ENCODE measurements around the gene GMEB1.
"Not testable (repeated sequence)": the region's sequence is repeated elsewhere in the genome, so short reads cannot be mapped to it uniquely, and the experiment has no call there.

GMEB1 gene

DNA sequence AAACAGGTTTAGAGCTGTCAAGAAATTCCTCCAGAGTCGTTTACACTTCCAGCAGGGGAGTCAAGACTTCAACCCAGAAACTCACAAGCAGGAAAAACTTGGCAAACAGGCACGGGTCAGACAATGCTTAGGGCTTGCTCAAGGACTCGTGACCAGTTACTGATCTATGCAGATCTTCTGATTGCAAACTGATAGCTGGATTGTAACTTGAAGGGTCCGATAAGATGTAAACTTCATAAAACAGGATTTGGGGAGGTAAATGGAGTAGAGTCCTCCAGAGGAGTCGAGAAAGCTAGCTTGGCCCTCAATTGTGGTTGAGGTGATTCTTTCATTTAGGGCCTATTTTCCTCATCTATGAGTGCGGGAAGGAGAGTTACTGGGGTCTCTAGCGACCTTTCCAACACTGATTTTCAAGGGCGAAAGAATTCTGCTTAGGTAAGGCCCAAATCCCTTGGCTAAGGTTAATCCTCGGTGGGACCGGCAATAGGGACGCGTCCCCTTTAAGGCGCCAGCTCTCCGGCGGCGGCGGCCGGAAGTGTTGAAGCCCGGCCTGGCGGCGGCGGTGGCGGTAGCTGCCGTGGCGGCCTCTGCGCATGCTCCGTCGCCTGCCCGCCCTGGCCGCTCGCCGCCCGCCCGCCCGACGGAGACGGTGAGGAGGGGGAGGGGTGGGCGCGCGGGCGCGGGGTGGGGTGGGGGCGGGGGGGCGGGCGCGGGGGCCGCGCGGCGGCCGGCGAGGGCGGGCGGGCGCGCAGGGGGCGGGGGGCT lies at the start of gene GMEB1:
Gene GMEB1, plus strand, starts transcription at position 594 of the 765 bp plus-strand sequence. CDS start 14,829 bp downstream, outside the sequence.
- peak within 1 kb of the TSS; percentile 96 for H2AFZ ChIP-seq (ENCODE audit: low read length, unreplicated experiment)
- H3K4me3 ChIP-seq (ENCODE audit: low read depth, low read length): peak within 1 kb of the TSS; percentile 86
- no peaks in the 10 kb centered on the region for H3K36me3 ChIP-seq (ENCODE audit: insufficient read depth, low read length)
- H3K79me2 ChIP-seq (ENCODE audit: control insufficient read depth, insufficient read depth, low read length, unreplicated experiment): peaks cover 11% of the 10 kb centered on the region
- H3K27ac ChIP-seq (ENCODE audit: low read depth, low read length): peak within 1 kb of the TSS; percentile 90
- H3K27me3 ChIP-seq (ENCODE audit: insufficient read depth, low read length): no peaks in the 10 kb centered on the region
- H3K4me1 ChIP-seq (ENCODE audit: control insufficient read depth, insufficient read depth, low read length, unreplicated experiment): peaks cover 5% of the 10 kb centered on the region

DNA sequence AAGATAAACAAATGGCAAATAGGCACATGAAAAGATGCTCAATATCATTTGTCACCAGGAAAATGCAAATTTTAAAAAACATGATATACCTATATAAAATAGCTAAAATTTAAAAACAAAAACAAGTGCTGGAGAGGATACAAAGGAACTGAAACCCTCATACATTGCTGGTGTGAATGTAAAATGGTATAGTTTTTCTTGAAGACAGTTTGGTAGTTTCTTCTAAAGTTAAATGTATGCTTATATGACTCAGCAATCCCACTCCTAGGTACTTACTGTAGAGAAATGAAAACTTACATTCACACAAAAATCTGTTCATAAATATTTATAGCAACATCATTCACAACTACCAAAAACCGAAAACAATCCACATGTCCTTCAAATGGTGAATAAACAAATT lies 36.9 kb upstream of the GMEB1 start:
- no peak overlapping the region for H3K4me3 ChIP-seq (ENCODE audit: low read depth, low read length)
- no peaks in the 10 kb centered on the region for H3K27me3 ChIP-seq (ENCODE audit: insufficient read depth, low read length)
- no peak overlapping the region for H3K27ac ChIP-seq (ENCODE audit: low read depth, low read length)
- no peak overlapping the region for H2AFZ ChIP-seq (ENCODE audit: low read length, unreplicated experiment)
- H3K79me2 ChIP-seq (ENCODE audit: control insufficient read depth, insufficient read depth, low read length, unreplicated experiment): peaks cover 4% of the 10 kb centered on the region
- no peaks in the 10 kb centered on the region for H3K36me3 ChIP-seq (ENCODE audit: insufficient read depth, low read length)
- H3K4me1 ChIP-seq (ENCODE audit: control insufficient read depth, insufficient read depth, low read length, unreplicated experiment): peaks cover 6% of the 10 kb centered on the region

GRCh38 chr1:28632560-28632959 lies 36.0 kb upstream of the GMEB1 start:
- no peaks in the 10 kb centered on the region for H3K27me3 ChIP-seq (ENCODE audit: insufficient read depth, low read length)
- no peak overlapping the region for H3K27ac ChIP-seq (ENCODE audit: low read depth, low read length)
- H2AFZ ChIP-seq (ENCODE audit: low read length, unreplicated experiment): no peak overlapping the region
- H3K79me2 ChIP-seq (ENCODE audit: control insufficient read depth, insufficient read depth, low read length, unreplicated experiment): peaks cover 4% of the 10 kb centered on the region
- no peaks in the 10 kb centered on the region for H3K36me3 ChIP-seq (ENCODE audit: insufficient read depth, low read length)
- no peak overlapping the region for H3K4me3 ChIP-seq (ENCODE audit: low read depth, low read length)
- H3K4me1 ChIP-seq (ENCODE audit: control insufficient read depth, insufficient read depth, low read length, unreplicated experiment): peaks cover 6% of the 10 kb centered on the region

GRCh38 chr1:28640766-28641165 lies 27.8 kb upstream of the GMEB1 start:
- H2AFZ ChIP-seq (ENCODE audit: low read length, unreplicated experiment): no peak overlapping the region
- no peak overlapping the region for H3K27ac ChIP-seq (ENCODE audit: low read depth, low read length)
- no peaks in the 10 kb centered on the region for H3K27me3 ChIP-seq (ENCODE audit: insufficient read depth, low read length)
- H3K79me2 ChIP-seq (ENCODE audit: control insufficient read depth, insufficient read depth, low read length, unreplicated experiment): peaks cover 40% of the 10 kb centered on the region
- H3K4me1 ChIP-seq (ENCODE audit: control insufficient read depth, insufficient read depth, low read length, unreplicated experiment): peaks cover 4% of the 10 kb centered on the region
- H3K4me3 ChIP-seq (ENCODE audit: low read depth, low read length): no peak overlapping the region
- H3K36me3 ChIP-seq (ENCODE audit: insufficient read depth, low read length): no peaks in the 10 kb centered on the region

- H3K4me1 ChIP-seq (ENCODE audit: control insufficient read depth, insufficient read depth, low read length, unreplicated experiment): peaks cover 4% of the 10 kb centered on the region
- H3K4me3 ChIP-seq (ENCODE audit: low read depth, low read length): peak overlapping the region; percentile 87
- peak overlapping the region; percentile 81 for H3K27ac ChIP-seq (ENCODE audit: low read depth, low read length)
- peaks cover 40% of the 10 kb centered on the region for H3K79me2 ChIP-seq (ENCODE audit: control insufficient read depth, insufficient read depth, low read length, unreplicated experiment)
- no peaks in the 10 kb centered on the region for H3K27me3 ChIP-seq (ENCODE audit: insufficient read depth, low read length)
- peak overlapping the region; percentile 95 for H2AFZ ChIP-seq (ENCODE audit: low read length, unreplicated experiment)
- no peaks in the 10 kb centered on the region for H3K36me3 ChIP-seq (ENCODE audit: insufficient read depth, low read length)
Observed at GRCh38 chr1:28642056-28642846, 26.3 kb upstream of the GMEB1 start.

DNA sequence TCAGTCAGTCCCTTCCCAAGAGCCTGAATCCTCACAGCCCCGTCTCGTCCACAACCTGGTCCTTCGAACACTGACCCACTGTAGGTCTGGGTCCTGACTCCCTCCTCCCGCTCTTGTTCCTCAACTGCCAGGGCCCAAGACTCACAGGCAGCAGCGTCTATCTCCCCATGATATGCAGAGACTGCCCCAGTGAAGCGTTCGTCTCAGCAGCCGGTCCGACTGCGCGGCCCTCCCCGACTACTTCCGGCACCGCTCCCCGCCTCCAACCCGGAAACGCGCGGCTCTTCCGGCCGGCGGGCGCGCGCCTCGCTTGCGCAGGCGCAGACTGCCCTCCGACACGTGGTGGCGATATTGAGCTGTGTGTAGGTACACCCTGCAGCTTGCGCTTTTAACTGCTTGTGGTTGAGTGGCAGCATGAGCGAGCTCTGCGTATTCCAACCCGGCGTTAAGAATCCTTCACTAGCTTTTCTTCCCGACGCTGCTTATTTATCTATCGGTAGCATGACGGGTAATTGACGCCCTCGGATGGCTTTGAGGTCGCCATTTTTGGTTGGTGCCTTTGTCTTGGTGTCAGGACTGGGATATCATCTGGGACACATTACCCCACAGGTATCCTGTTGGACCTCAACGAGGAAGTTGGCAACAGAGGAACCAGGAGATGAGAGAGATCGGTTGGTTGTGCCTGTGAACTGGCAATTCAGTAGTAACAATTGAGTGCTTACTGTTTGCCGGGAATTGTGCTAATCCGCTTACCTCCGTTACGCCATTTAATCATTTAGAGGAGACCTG lies 25.5 kb upstream of the GMEB1 start, which contains the start of gene TAF12:
Gene TAF12, minus strand, starts transcription at position 221 of the 789 bp plus-strand sequence. CDS start 20,986 bp downstream, outside the sequence.
- no peaks in the 10 kb centered on the region for H3K36me3 ChIP-seq (ENCODE audit: insufficient read depth, low read length)
- peaks cover 4% of the 10 kb centered on the region for H3K4me1 ChIP-seq (ENCODE audit: control insufficient read depth, insufficient read depth, low read length, unreplicated experiment)
- peaks cover 40% of the 10 kb centered on the region for H3K79me2 ChIP-seq (ENCODE audit: control insufficient read depth, insufficient read depth, low read length, unreplicated experiment)
- H3K27me3 ChIP-seq (ENCODE audit: insufficient read depth, low read length): no peaks in the 10 kb centered on the region
- peak within 1 kb of the TSS; percentile 81 for H3K27ac ChIP-seq (ENCODE audit: low read depth, low read length)
- H2AFZ ChIP-seq (ENCODE audit: low read length, unreplicated experiment): peak within 1 kb of the TSS; percentile 95
- peak within 1 kb of the TSS; percentile 87 for H3K4me3 ChIP-seq (ENCODE audit: low read depth, low read length)

GRCh38 chr1:28644494-28644893 lies 24.1 kb upstream of the GMEB1 start:
- Histone ChIP-seq H3K27me3 (ENCODE audit: insufficient read depth, low read length) (no peaks in the 10 kb centered on the region), H3K36me3 (ENCODE audit: insufficient read depth, low read length) (no peaks in the 10 kb centered on the region), H3K27ac (ENCODE audit: low read depth, low read length) (peak overlapping the region; percentile 81; the same call in 1 of the 2 replicates), H3K79me2 (ENCODE audit: control insufficient read depth, insufficient read depth, low read length, unreplicated experiment) (peaks cover 40% of the 10 kb centered on the region), H3K4me1 (ENCODE audit: control insufficient read depth, insufficient read depth, low read length, unreplicated experiment) (peaks cover 4% of the 10 kb centered on the region), H3K4me3 (ENCODE audit: low read depth, low read length) (peak overlapping the region; percentile 87), H2AFZ (ENCODE audit: low read length, unreplicated experiment) (no peak overlapping the region)

- not testable (repeated sequence) for H3K27me3 ChIP-seq (ENCODE audit: insufficient read depth, low read length); H3K36me3 ChIP-seq (ENCODE audit: insufficient read depth, low read length); H2AFZ ChIP-seq (ENCODE audit: low read length, unreplicated experiment); H3K4me1 ChIP-seq (ENCODE audit: control insufficient read depth, insufficient read depth, low read length, unreplicated experiment); H3K4me3 ChIP-seq (ENCODE audit: low read depth, low read length); H3K27ac ChIP-seq (ENCODE audit: low read depth, low read length)
- H3K79me2 ChIP-seq (ENCODE audit: control insufficient read depth, insufficient read depth, low read length, unreplicated experiment): peaks cover 31% of the 10 kb centered on the region
Observed at GRCh38 chr1:28645406-28645805, 23.2 kb upstream of the GMEB1 start.

DNA sequence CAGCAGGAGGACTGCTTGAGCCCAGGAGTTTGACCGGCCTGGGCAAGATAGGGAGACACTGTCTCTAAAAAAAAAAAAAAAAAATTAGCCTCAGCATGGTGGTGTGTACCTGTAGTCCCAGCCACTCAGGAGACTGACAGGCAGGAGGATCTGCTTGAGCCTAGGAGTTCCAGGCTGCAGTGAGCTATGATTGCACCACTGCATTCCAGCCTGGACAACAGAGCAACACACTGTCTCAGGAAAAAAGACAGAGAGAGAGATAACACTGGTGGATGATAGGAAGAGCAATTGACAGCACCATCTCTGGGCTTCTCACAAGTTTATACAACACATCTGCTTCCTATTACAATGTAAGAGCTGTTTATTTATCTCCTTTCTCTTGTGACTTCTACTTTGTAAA lies 22.5 kb upstream of the GMEB1 start:
- peaks cover 4% of the 10 kb centered on the region for H3K4me1 ChIP-seq (ENCODE audit: control insufficient read depth, insufficient read depth, low read length, unreplicated experiment)
- H3K36me3 ChIP-seq (ENCODE audit: insufficient read depth, low read length): no peaks in the 10 kb centered on the region
- peaks cover 25% of the 10 kb centered on the region for H3K79me2 ChIP-seq (ENCODE audit: control insufficient read depth, insufficient read depth, low read length, unreplicated experiment)
- H3K27me3 ChIP-seq (ENCODE audit: insufficient read depth, low read length): no peaks in the 10 kb centered on the region
- no peak overlapping the region for H3K27ac ChIP-seq (ENCODE audit: low read depth, low read length)
- H3K4me3 ChIP-seq (ENCODE audit: low read depth, low read length): no peak overlapping the region
- no peak overlapping the region for H2AFZ ChIP-seq (ENCODE audit: low read length, unreplicated experiment)

- no peaks in the 10 kb centered on the region for H3K27me3 ChIP-seq (ENCODE audit: insufficient read depth, low read length)
- H3K27ac ChIP-seq (ENCODE audit: low read depth, low read length): peak overlapping the region; percentile 96
- H3K79me2 ChIP-seq (ENCODE audit: control insufficient read depth, insufficient read depth, low read length, unreplicated experiment): peaks cover 10% of the 10 kb centered on the region
- peak overlapping the region; percentile 29 for H2AFZ ChIP-seq (ENCODE audit: low read length, unreplicated experiment)
- H3K36me3 ChIP-seq (ENCODE audit: insufficient read depth, low read length): no peaks in the 10 kb centered on the region
- H3K4me3 ChIP-seq (ENCODE audit: low read depth, low read length): peak overlapping the region; percentile 75
- peaks cover 4% of the 10 kb centered on the region for H3K4me1 ChIP-seq (ENCODE audit: control insufficient read depth, insufficient read depth, low read length, unreplicated experiment)
Observed at GRCh38 chr1:28648008-28648473, 20.5 kb upstream of the GMEB1 start.

All from ACC112 (cell line).